NCI-H1694 (cell line): ENCODE data around the gene SH3BP5L.

ENCODE experiments used
- DNase-seq: peaks from one replicate; lab custom pipeline; 2025; lab: John Stamatoyannopoulos, UW

Gene SH3BP5L

GRCh38 chr1:248825573-248825908, 174 bp downstream of the SH3BP5L start:
- DNase-seq = no peak

- DNase-seq = no peak
Measured at GRCh38 chr1:248825136-248825535, 579 bp downstream of the SH3BP5L start.

- no peak for DNase-seq
Measured at GRCh38 chr1:248824701-248825100, 1.0 kb downstream of the SH3BP5L start.

GRCh38 chr1:248824301-248824700, 1.4 kb downstream of the SH3BP5L start:
- DNase-seq = no peak

GRCh38 chr1:248823517-248824001, 2.2 kb downstream of the SH3BP5L start:
- DNase-seq = no peak

GRCh38 chr1:248822148-248823032, 3.3 kb downstream of the SH3BP5L start:
- no peak for DNase-seq

GRCh38 chr1:248821641-248822040, 4.1 kb downstream of the SH3BP5L start:
- DNase-seq = no peak

GRCh38 chr1:248821101-248821500, 4.6 kb downstream of the SH3BP5L start:
- DNase-seq = no peak

- DNase-seq = no peak
Measured at GRCh38 chr1:248820041-248820585, 5.6 kb downstream of the SH3BP5L start.

- no peak for DNase-seq
Measured at GRCh38 chr1:248818505-248819374, 7.0 kb downstream of the SH3BP5L start.

- DNase-seq = no peak
Measured at GRCh38 chr1:248817065-248817464, 8.7 kb downstream of the SH3BP5L start.

GRCh38 chr1:248816042-248816851, 9.5 kb downstream of the SH3BP5L start:
- DNase-seq = no peak

GRCh38 chr1:248815407-248816034, 10.2 kb downstream of the SH3BP5L start:
- DNase-seq = no peak

- DNase-seq = no peak
Measured at GRCh38 chr1:248814351-248814750, 11.4 kb downstream of the SH3BP5L start.

- DNase-seq = no peak
Measured at GRCh38 chr1:248813546-248813945, 12.2 kb downstream of the SH3BP5L start.

- DNase-seq = no peak
Measured at GRCh38 chr1:248812736-248813425, 12.8 kb downstream of the SH3BP5L start.

GRCh38 chr1:248811514-248812490, 13.9 kb downstream of the SH3BP5L start:
- DNase-seq = no peak

- DNase-seq = no peak
Measured at GRCh38 chr1:248810727-248811513, 14.8 kb downstream of the SH3BP5L start.
